Stimulated activated CD8-positive, alpha-beta memory T cell treated with anti-CD3 and anti-CD28 coated beads, Interleukin-12 subunit alpha, Interleukin-12 subunit beta, amount 100 ng/mL, for 1 hour (primary cell): ENCODE measurements around the gene PRSS27.
"Not testable (repeated sequence)": the region's sequence is repeated elsewhere in the genome, so short reads cannot be mapped to it uniquely, and the experiment has no call there.

Source experiments
- DNase-seq: peaks from one replicate; pipeline ENCODE4 v3.0.0-alpha.2; 2020; ENCODE audit warnings: low read depth

The PRSS27 gene

DNA sequence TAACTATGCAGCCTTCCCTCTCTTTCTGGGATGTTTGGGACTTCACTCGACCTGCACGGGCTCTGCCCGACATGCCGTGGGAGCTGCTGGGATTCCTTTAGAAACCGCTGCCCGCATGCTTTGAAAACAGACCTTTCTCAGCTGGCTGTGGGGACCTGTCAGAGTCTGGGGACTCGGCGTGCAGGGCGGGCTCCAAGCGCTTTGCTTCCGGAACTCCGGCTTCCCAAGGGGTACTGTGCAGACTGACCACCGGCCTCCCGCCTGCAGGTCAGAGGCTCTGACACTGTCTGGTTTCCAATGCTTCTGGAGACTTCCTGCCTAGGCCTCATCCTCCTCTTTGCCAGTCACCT, 11.8 kb downstream of the PRSS27 start:
- no peak for DNase-seq

- no peak for DNase-seq
Observed at GRCh38 chr16:2707368-2708289, 12.4 kb downstream of the PRSS27 start.

DNA sequence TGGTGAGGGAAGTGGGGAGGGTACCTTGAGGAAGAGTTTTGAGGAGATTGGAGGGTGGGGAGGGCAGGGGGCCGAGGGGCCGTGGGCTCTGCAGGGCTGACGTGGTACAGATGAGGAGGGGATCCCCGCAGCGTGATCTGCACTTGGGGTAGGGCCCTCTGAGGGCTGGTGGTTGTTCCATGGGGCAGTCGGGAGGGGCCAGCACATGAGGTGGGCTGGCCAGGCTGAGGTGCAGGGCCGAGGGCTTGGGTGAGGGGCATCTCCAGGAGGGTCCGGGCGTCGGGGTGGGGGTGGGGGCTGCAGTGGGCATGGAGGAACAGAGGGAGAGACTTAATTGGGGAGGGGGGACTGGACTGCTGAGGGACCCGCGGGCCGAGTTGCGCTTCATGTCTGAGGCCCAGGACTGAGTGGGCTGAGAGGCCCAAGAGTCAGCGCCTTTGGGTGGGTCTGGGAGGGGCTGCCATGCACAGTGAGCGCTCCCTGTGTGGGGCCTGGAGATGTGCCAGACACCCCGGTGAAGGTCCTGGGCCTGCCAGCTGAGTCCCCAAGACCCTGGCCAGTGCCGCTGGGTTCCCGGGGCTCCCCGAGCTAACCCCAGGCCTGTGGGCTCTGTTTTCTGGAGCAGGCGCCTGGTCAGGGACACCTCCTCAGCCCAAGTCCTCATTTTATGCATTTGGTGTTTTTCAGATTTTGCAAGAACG, 13.3 kb downstream of the PRSS27 start:
- no peak for DNase-seq

- no peak for DNase-seq
Observed at GRCh38 chr16:2706085-2706484, 13.9 kb downstream of the PRSS27 start.

GRCh38 chr16:2705351-2705750, 14.7 kb downstream of the PRSS27 start:
- DNase-seq, result no peak

DNA sequence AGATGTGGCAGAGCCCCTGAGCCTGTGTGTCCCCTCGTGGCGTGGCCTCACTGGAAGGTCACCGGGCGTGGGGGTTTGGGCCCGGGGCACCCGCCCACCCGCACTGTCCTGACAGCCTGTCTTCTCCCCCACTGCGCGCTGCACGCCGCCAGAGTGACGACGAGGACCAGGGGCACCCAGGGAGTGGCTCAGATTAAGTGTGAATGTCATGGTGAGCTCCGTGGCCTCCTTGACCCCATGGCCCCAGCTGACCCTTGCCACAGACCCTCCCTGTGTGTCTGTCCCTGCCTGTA, 15.1 kb downstream of the PRSS27 start:
- DNase-seq, result no peak

DNA sequence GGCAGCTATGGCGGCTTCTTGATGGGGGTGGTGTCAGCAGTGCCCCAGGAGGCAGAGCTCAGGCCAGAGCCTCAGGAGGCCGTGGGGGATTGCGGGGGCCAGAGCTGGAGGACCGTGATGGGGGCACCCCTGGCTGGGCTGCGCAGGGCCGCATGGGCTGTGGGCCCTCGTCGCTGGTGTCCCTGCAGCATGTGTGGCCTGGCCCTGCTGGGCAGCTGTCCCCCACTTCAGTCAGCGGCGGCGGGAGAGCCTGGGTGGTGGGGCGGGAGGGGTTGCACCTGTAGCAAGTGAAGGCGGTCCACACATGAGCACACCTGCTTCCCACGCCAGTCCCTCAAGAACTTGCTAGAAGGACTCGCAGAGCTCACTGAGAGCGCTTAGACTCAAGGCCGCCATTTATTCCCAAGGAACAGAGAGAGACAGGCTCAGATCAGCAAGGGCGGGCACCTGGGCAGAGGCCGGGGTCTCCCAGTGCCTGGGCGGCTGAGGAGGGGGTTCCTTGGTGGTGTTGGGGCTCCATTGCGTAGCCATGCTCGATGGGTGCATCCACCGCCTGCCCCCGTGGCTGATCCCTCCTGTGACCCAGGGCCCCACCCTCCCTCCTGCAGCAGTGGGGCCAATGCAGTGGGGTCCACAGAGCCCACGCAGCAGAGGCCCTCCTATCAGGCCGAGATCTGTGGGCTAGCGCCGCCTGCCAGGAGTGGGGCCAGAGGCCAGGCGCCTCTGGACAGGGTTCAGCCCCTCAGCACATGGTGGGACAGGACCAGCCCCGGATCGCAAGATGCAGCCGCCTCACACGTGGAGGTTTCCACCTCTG, 15.7 kb downstream of the PRSS27 start:
- DNase-seq, result no peak

GRCh38 chr16:2702871-2703745, 16.9 kb downstream of the PRSS27 start:
- no peak for DNase-seq

DNA sequence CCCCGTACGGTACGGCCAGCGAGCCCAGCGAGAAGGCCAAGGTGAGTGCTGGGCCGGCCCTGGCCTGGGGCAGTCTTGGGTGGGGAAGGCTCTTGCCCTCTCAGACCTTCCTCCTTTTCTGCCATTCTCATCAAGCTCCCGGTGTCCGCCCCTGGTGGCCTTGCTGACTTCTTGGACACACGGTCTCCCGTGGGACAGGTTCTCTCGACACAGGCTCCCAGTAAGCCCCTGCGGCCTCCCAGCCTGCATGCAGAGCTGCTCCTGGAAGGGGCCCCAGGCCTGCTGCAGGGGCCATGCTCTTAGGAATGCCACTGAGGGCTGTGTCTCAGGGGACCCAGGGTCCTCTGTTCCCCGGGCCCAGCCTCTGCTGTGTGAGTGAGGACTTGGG, 17.6 kb downstream of the PRSS27 start:
- DNase-seq, result no peak

DNA sequence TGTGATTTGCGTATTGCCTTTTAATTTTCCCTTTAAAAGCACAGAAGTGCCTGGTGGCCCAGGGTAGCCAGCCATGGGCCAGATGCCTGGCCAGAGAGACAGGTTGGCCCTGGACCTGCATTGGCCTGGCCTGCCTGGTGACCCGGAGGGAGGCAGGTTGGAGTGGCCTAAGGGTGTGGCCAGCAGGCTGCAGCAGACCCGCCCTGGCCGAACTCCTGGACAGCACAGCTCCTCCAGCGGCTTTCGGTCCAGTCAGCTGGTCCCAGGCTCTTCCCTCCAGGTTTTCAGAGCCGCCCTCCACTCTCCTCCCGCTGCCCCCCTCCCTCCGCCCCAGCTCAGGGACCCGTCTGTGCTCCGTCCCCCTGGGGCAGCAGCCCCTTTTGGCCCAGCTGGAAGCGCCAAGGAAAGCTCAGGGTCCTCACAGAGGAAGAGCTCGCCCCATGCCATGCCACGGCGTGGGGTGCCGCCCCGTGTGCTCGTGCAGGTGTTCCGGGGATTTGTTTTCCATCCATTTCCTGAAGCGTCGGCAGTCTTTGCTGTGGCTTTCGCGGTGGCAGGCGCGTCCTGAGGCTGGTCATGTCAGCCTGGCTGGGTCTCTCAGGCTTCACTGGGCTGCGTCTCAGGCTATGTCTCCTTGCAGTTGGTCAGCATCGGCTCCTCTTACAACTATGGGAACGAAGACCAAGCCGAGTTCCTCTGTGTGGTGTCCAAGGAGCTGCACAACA, 18.1 kb downstream of the PRSS27 start:
- DNase-seq, result no peak

DNA sequence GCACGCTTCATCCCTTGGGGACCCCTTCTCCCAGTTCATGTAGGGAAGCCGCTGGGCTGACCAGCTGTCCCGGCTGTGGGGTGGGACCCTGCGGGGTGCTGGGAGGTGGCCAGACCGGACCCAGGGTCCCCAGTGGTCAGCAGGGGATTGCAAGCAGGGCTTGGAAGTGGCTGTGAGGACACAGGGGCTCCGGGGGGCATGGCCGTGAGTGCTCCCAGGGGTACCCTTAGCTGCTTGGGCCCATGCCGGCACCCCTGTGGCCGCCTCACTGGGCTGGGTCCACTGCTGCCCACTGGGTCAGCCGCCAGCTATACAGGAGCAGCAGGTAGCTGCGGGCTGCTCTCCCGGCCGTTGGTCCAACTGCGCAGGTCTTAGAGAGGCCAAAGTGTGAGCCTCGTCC, 18.8 kb downstream of the PRSS27 start:
- no peak for DNase-seq

DNA sequence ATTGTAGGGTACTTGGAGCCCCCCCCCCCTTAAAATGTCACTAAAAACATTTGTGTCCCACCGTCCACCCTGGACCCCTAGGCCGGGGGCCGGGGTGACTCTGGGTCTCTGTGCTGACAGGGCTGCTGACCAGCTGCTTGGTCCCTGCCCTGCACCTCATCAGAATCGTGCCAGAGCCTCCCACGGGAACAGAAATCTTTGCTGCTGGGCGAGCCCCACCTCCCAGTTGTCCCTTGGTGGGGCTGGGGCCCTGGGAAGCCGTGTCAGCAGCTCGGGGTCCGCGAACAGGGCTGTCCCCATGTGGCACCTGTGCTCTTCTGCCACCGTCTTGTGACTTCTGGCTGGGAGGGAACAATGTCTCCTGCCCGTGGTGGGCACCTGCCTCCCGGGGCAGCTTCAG, 19.2 kb downstream of the PRSS27 start:
- no peak for DNase-seq

DNA sequence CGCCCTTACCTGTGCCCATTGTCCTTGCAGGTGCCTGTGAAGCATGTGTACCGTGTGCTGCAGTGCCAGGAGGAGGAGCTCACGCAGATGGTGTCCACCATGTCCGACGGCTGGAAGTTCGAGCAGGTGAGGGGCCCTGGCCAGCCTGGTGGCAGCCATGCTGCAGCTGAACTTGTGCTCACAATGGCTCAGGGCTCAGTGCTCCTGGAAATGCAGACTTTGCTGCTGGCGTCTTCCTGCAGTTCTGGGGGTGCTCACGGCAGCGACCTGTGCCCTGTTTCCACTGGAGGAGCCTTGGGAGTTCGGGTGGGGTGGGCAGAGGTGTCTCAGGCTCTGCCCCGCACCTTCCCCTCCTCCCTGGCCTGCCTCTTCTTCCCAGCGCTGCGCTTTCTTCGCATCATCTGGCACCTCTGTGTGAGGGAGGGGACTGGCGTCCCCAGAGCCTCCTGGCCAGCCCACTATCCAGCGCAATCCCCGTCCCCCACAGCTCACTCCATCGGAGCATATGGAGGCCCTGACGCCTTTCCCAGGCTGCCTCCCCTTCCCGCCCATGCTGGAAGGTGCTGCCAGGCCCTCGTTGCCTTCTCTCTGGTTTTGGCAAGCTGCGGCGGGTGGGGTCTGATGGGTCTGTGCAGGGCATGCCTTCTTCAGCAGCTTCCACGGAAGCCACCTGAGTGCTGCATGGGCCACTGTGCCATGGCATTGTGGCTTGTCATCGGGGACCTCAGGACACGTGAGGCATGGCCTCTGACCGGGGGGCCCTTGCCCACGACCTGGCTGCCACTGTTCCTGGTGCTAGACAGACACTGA, 20.0 kb downstream of the PRSS27 start:
- DNase-seq, result no peak

- DNase-seq, result no peak
Observed at GRCh38 chr16:2698965-2699750, 20.9 kb downstream of the PRSS27 start.

GRCh38 chr16:2698103-2698870, 21.7 kb downstream of the PRSS27 start:
- DNase-seq, result no peak

GRCh38 chr16:2697401-2697948, 22.5 kb downstream of the PRSS27 start:
- DNase-seq, result no peak

- DNase-seq, result not testable (repeated sequence)
Observed at GRCh38 chr16:2696601-2697250, 23.3 kb downstream of the PRSS27 start.
